Esophagus squamous epithelium (tissue), 5 donors: ENCODE measurements around the gene SAP25. TPM values are rescaled to one million over a fixed set of nuclear protein-coding genes. Genes with fewer than 3 reads are reported as not detected.

Experiments used
- DNase-seq: peaks from one replicate; lab custom pipeline; 2025; lab: John Stamatoyannopoulos, UW
- H3K27ac ChIP-seq, 4 donors: fragments of 200-600 bp; sonication (generic); one replicate each; pipeline ENCODE4 v1.5.1; 2016 to 2019; ENCODE audit warnings: mild to moderate bottlenecking in 1 of 4
- H3K27me3 ChIP-seq, 4 donors: fragments of 200-600 bp; sonication (generic); 1 replicate in 3 of 4; 2 replicates in 1 of 4; pipeline versions ENCODE4 v1.5.1 to v1.6.0; 2017 to 2021; ENCODE audit warnings: antibody characterized with exemption in 1 of 4
- H3K36me3 ChIP-seq, 3 donors: fragments of 200-600 bp; sonication (generic); one replicate each; pipeline ENCODE4 v1.5.1; 2016 to 2019
- H3K4me1 ChIP-seq, 3 donors: fragments of 200-600 bp; sonication (generic); one replicate each; pipeline ENCODE4 v1.5.1; 2017 to 2019
- H3K4me3 ChIP-seq, 4 donors: fragments of 200-600 bp; sonication (generic); 1 replicate in 3 of 4; 2 replicates in 1 of 4; pipeline ENCODE4 v1.5.1; 2016 to 2019; ENCODE audit warnings: mild to moderate bottlenecking in 2 of 4, moderate library complexity in 1 of 4
- H3K9me3 ChIP-seq, 3 donors: fragments of 200-600 bp; sonication (generic); one replicate each; pipeline ENCODE4 v1.5.1; 2016 to 2019
- CTCF ChIP-seq, 6 experiments: fragments of 450-650 bp in 4 of 6; fragments of 200-600 bp in 2 of 6; sonication (generic) in 2 of 6; IDR thresholded peaks; one replicate each; pipeline ENCODE4 v1.5.1; 2016 to 2019; ENCODE audit warnings: antibody characterized with exemption in 6 of 6, mild to moderate bottlenecking in 4 of 6, moderate library complexity in 4 of 6
- POLR2A ChIP-seq, 4 donors: fragments of 450-650 bp; IDR thresholded peaks; one replicate each; pipeline ENCODE4 v1.6.1; 2017; ENCODE audit warnings: antibody characterized with exemption in 4 of 4, mild to moderate bottlenecking in 4 of 4, moderate library complexity in 3 of 4
- WGBS, 2 donors: methylation state at CpG; one replicate each; pipeline ENCODE4 v1.1.5; 2018; 5-methylcytosine and 5-hydroxymethylcytosine counted together
- intact Hi-C: fragments of 100-400 bp; cut with DNase I; formaldehyde crosslinking; loops from one replicate; pipeline ENCODE4 v1.15.0; 2022
- total RNA-seq, 4 donors: library from RNA; depleted of rRNA; stranded (reverse); fragments of >200 nt; gene quantifications; one replicate each; pipeline ENCODE4 v1.1.0, GENCODE V29; 2016
- donor health status: DM: yes; HTN: yes; CAD: no.

Gene SAP25
- total RNA-seq, 4 donors from 2014 or later: 0.38 to 1.8 TPM; not detected in 2

GRCh38 chr7:100572281-100572948, 1.3 kb downstream of the SAP25 start:
- WGBS, 2 donors: 83 to 93% methylated on average over 6 to 11 of the region's 20 CpGs
- H3K9me3 ChIP-seq: no peaks in the 10 kb centered on the region
- no peak for DNase-seq
- no peak overlapping the region for H3K27ac ChIP-seq
- H3K27me3 ChIP-seq: peaks cover 0 to 17% (median 0%) of the 10 kb centered on the region in 4 donors
- intact Hi-C loops: no loop called here
- TF ChIP-seq POLR2A (IDR thresholded peaks at IDR 0.05) (no peak), CTCF (IDR thresholded peaks at IDR 0.05) (no peak)
- H3K4me1 ChIP-seq: peaks cover 12 to 42% (median 19%) of the 10 kb centered on the region in 3 donors
- no peak overlapping the region for H3K4me3 ChIP-seq
- H3K36me3 ChIP-seq: peaks cover 26 to 44% (median 29%) of the 10 kb centered on the region in 3 donors

GRCh38 chr7:100571829-100572116, 1.9 kb downstream of the SAP25 start:
- TF ChIP-seq POLR2A (IDR thresholded peaks at IDR 0.05): no peak
- TF ChIP-seq CTCF (IDR thresholded peaks at IDR 0.05): no peak
- Histone ChIP-seq H3K27ac (no peak overlapping the region), H3K27me3 (peaks cover 0 to 17% (median 0%) of the 10 kb centered on the region in 4 donors), H3K4me1 (peaks cover 12 to 48% (median 19%) of the 10 kb centered on the region in 3 donors), H3K36me3 (peaks cover 19 to 37% (median 24%) of the 10 kb centered on the region in 3 donors), H3K9me3 (no peaks in the 10 kb centered on the region), H3K4me3 (no peak overlapping the region)
- intact Hi-C loops: no loop called here
- 83 to 86% methylated on average over 1 to 2 of the region's 2 CpGs for WGBS, 2 donors
- DNase-seq: no peak

GRCh38 chr7:100570954-100571828, 2.5 kb downstream of the SAP25 start:
- Histone ChIP-seq H3K27ac (no peak overlapping the region), H3K36me3 (peaks cover 14 to 36% (median 20%) of the 10 kb centered on the region in 3 donors), H3K4me3 (no peak overlapping the region), H3K27me3 (peaks cover 0 to 17% (median 0%) of the 10 kb centered on the region in 4 donors), H3K4me1 (peaks cover 12 to 48% (median 19%) of the 10 kb centered on the region in 3 donors), H3K9me3 (no peaks in the 10 kb centered on the region)
- TF ChIP-seq CTCF (IDR thresholded peaks at IDR 0.05) (no peak), POLR2A (IDR thresholded peaks at IDR 0.05) (no peak)
- intact Hi-C loops: no loop called here
- DNase-seq: no peak
- WGBS, 2 donors: 70 to 82% methylated on average over 4 to 5 of the region's 26 CpGs

GRCh38 chr7:100568896-100569844, 4.5 kb downstream of the SAP25 start:
- intact Hi-C loops: no loop called here
- 54 to 61% methylated on average over 7 to 9 of the region's 36 CpGs for WGBS, 2 donors
- H3K4me3 ChIP-seq: peak overlapping the region; percentile 21 to 61 (median 40)

More at GRCh38 chr7:100568896-100569844, 4.5 kb downstream of the SAP25 start:
- Histone ChIP-seq H3K27ac (peak overlapping the region; percentile 22 to 66 (median 37)), H3K4me1 (peaks cover 12 to 49% (median 19%) of the 10 kb centered on the region in 3 donors), H3K9me3 (no peaks in the 10 kb centered on the region), H3K36me3 (peaks cover 4 to 36% (median 5%) of the 10 kb centered on the region in 3 donors), H3K27me3 (peaks cover 0 to 17% (median 0%) of the 10 kb centered on the region in 4 donors)
- TF ChIP-seq CTCF (IDR thresholded peaks at IDR 0.05): peak in 5 of 6 experiments; percentile 20 to 54 (median 40)
- no peak for TF ChIP-seq POLR2A (IDR thresholded peaks at IDR 0.05)
- no peak for DNase-seq
